ENCODE data around the gene CCNF.

Gene CCNF

DNA sequence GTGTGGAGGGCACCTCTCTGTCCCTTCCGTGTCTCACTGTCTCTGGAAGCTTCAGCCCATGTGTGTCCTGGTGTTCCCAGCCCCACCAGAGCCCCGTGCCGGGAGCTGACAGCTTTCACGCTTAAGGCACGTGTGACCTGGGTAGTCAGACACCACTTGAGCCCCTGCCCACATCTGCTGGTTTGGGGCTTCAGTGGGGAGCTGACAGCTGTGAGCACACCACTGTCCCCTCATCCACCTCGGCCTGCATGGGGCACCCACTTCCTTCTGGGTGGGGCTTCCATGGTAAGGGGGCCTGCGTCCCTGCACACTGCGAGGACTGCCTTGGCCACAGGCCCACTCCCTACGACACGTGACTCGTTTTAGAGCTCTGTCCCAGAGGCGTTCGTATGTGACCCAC is 28.0 kb downstream of the CCNF start:
- no peak for DNase-seq (ENCODE audit: low read depth)

DNA sequence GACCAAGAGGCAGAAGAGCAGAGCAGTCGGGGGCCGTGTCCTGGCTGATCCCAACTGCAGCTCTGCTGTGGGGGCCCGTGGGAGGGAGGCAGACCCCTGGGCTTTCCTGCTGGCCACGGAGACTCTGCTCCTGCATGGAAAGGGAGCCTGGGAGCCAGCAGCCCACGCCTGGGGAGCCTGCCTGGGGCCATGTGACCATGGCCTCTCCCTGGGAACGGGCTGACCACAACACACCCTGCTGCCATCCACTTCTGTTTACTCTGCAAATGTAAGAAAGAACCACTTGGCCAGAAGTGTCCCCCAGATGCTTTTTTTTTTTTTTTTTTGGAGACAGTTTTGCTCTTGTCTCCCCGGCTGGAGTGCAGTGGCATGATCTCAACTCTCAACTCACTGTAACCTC is 28.7 kb downstream of the CCNF start:
- DNase-seq (ENCODE audit: low read depth) = no peak

DNA sequence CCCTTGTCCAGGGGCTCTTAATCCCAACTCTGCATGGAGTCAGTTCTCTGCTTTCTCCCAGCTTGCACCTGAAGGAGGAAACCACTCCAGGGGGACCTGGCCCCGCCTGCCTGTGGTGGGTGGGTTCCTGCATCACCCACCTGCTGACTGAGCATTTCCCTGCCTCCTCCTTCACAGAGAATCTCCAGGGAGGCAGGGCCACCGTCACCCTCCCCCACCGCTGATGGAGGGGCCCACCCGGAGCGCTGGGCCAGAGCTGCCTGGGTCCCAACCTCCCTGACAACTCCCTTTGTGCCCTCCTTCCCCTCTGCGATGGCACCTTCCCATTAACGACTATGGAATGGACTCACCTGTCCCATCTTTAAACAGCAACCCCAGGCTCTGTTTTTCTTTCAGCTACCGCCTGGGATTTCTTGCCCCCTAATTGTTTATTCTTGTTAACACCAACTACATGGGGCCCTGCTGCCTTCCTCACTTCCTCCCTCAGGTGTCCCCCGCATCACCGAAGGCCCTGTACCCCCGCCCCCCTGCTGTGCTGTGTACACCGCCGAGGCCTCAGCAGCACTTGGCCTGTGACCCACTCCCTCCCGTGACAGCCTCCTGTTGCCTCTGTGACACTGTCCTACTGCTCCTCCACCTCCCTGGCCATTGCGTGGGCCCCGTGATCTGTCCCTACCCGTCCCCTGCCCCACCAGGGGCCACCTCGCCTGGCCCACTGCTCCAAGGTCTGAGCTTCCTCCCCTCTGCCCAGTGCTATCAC is 29.8 kb downstream of the CCNF start:
- no peak for DNase-seq (ENCODE audit: low read depth)

DNA sequence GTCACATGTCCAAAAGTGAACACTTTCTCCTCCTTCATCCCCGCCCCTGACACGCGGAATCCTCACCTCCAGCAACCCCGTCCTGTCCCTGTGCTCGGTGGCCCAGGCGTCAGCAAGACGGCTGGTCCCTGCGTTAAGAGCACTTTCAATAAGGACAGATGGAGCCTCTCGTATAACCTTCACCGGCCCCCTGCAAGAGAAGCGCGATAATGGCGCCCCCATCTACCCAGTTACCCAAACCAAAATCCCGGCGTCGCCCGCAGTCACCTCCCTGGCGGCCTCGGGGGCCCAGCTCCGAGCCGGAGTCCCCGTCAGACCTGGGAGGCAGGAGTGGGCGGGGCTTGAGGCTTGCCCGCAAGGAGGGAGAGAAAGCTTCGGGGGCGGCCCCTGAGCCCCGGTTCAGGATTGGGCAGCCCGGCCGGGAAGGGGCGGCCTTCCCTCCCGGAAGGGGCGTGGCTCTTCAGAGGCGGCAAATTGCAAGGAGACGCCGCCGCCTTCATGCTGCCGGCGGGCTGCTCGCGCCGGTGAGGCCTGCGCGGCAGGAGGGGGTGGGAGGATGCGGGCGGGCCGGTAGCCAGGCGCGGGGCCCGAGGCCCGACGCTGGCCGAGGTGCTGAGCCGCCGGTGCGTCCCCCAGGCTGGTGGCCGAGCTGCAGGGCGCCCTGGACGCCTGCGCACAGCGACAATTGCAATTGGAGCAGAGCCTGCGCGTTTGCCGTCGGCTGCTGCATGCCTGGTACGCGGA is 30.6 kb downstream of the CCNF start, which contains the start of gene TEDC2:
Gene TEDC2 (plus strand): TSS at position 463 of the 744 bp plus-strand sequence. CDS start 36 bp downstream, at position 499.
- DNase-seq (ENCODE audit: low read depth) = peak; percentile 95

DNA sequence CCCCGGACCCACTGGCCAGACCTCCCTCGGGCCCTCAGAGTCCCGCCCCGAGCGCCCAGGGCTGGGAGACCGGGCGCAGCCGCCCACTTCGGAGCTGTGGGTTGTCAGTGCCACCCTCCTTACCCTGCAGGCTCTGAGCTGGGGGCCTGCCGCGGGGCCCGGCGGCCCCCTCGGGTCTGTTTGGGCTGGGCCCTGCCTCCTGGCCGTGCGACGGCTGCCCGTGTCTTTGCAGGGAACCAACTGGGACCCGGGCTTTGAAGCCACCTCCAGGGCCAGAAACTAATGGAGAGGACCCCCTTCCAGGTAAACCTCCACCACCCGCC is 31.1 kb downstream of the CCNF start:
- DNase-seq (ENCODE audit: low read depth) = no peak

DNA sequence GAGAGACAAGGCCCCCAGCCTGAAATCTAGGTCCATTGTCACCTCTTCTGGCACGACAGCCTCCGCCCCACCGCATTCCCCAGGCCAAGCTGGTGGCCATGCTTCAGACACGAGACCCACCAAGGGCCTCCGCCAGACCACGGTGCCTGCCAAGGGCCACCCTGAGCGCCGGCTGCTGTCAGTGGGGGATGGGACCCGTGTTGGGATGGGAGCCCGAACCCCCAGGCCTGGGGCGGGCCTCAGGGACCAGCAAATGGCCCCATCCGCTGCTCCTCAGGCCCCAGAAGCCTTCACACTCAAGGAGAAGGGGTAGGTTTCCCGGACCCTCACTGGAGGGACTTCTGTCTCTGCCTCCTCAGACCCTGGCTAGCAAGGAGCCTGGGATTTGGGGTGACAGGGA is 31.7 kb downstream of the CCNF start:
- DNase-seq (ENCODE audit: low read depth) = no peak

DNA sequence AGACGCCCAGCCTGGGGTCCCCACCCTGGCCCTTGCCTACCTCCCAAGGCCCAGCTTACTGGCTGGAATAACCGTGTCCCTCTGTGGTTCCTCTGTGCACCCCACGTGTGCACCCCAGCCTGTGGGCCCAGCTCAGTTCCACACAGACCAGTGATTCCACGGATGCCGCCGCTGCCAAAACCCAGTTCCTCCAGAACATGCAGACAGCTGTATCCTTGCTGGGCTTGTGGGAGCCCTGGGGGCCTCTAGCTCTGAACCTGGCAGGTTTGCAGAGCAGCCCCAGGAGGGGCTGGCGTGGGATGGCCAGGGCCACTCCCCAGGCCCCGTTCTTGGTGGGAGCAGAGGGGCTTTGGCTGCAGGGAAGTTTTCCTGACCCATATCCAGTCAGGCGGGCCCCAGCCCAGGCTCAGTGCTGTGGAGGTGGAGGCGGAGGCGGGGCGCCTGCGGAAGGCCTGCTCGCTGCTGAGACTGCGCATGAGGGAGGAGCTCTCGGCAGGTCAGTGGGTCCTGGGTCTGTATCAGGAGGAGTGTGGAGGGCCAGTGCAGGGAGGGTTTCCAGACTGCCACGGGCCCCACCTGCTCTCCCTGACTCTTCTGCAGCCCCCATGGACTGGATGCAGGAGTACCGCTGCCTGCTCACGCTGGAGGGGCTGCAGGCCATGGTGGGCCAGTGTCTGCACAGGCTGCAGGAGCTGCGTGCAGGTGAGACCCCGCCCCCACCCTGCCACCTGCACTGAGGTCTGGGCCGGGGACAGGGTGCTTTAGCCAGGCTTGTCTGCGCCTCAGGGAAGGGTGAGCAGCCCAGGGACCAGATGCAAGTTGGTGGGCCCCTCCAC is 33.0 kb downstream of the CCNF start:
- DNase-seq (ENCODE audit: low read depth) = no peak

DNA sequence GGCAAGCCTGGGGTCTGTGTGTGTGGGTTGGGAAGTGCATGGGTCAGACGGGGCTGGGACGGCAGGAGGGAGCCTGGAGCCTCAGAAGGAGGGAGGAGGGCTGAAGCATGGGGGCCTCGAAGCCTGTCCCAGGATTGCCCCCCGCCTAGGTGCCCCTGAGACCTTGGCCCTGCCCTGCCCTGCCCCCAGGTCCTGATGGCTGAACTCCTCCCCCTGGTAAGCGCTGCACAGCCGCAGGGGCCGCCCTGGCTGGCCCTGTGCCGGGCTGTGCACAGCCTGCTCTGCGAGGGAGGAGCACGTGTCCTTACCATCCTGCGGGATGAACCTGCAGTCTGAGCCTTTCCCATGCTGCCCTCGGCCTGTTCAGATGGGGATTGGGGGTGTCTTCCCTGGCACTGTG is 35.1 kb downstream of the CCNF start:
- no peak for DNase-seq (ENCODE audit: low read depth)

DNA sequence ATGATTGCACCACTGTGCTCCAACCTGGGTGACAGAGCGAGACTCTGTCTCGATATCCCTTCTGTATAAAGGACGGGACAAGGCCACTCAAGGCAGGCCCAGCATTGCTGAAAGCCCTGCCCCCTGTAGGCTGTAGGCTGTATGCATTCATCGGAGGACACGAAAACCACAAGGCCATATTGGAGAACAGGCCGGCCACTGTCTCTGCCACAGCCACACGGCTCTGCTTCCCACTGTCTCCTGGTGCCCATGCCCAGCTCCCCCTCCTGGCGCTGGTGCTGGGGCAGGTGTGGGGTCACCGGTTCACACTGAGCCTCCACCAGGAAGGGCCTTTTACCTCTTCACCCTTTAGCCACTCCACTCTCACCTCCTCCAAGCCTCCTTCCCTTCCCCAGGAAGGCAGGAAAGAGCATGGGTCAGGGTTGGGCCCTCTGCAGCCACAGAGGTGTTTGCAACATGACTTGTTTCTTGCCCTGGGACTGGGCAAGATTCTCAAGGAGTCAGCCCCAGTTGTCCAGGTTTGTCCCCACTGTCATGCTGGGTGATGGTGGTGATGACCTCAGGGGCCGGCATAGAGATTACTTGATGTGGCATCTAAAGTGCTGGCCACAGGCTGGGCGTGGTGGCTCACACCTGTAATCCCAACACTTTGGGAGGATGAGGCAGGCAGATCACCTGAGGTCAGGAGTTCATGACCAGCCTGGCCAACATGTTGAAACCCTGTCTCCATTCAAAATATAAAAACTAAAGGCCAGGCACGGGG is 36.6 kb downstream of the CCNF start:
- DNase-seq (ENCODE audit: low read depth) = no peak

DNA sequence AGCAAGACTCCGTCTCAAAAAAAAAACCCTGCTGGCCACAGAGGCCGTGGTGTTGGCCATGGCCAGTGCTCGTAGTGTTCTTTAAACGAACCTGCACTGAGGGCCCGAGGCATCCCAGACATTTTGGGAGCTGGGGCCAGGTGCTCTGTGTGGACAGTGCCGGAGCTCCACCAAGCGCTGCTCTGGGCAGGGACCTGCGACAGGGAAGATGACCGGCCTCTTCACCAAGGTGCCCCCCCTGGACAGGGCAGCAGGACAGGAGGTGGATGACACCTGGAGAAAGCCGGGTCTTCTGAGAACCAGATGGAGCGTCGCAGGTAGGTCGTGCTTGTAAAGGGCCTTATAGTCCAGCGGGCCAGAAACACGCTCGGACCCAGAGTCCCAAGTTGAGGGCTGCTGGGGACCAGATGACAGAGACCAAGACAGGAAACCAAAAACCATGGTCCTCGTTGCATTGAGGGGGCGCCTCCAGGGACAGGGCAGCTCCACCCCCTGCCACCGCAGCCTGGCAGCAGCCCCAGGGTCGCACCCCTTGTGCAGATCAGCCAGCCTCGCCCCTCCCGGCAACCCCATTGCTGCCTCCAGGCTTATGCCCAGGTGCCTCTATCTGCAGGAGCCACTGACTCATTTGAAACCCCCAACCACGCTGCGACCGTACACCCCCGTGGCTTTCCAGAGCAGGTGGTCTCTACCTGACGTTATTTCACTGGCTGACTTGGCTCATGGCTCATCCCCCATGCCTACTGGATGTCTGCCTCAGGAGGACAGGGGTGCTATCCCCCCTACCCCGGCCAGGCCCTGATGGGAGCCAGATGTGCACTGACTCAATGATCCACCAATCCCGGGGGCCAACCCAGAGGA is 37.6 kb downstream of the CCNF start:
- no peak for DNase-seq (ENCODE audit: low read depth)

DNA sequence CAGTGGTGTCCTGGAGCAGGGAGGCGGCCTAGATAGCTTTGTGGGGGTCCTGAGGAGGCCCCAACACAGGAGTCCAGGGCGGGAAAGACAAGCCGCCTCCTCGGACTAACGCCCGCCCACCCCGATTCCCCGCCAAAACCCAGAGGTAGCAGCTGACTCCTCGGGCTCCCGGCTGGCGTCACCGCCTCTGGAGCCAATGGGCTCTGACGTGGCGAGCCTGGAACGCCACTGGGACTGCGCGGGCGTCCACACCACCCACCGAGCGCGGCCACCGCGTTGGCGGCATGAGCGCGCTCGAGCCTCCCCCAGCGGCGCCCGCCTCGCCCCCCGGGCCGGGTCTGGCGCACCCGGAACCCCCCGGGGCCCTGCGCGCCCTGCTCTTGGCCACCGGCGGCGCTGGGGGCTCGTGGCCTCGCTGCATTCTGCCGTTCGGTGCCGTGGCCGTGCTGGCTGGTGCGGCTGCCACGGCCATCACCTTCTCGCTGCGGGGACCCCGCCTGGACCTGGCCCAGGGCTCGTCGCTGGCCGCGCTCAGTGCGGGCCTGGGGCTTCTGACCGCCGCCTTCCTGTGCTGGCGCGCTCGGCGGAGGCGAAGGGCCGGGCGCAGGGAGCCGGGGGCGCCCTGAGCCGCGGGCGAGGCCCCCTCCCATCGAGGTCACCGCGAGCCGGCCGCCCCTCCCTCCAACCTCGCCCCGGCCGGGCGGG is 38.4 kb downstream of the CCNF start:
- DNase-seq (ENCODE audit: low read depth) = no peak

DNA sequence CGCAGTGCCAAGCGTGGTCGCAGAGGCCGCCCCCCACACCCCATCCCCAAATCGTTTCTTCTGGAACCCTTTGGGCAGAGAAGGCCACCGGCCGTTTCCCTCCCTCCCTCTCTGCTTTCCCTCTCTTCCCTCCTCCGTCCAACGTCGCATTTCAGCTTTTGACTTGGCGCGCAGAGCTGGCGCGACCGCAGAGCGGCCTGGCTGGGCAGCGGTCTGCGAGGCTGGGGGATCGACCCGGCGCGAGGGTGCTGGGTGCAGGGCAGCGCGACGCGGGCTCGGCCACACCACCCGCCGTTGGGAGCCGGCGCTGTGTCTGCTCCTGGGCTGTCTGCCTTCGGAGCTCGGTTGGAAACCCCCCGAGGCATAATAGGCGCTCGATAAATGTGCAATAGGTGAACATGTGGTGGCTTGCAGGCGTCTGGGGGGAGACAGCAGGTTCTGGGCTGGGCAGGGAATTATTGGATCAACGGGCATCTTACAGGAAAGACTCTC is 39.0 kb downstream of the CCNF start:
- no peak for DNase-seq (ENCODE audit: low read depth)

DNA sequence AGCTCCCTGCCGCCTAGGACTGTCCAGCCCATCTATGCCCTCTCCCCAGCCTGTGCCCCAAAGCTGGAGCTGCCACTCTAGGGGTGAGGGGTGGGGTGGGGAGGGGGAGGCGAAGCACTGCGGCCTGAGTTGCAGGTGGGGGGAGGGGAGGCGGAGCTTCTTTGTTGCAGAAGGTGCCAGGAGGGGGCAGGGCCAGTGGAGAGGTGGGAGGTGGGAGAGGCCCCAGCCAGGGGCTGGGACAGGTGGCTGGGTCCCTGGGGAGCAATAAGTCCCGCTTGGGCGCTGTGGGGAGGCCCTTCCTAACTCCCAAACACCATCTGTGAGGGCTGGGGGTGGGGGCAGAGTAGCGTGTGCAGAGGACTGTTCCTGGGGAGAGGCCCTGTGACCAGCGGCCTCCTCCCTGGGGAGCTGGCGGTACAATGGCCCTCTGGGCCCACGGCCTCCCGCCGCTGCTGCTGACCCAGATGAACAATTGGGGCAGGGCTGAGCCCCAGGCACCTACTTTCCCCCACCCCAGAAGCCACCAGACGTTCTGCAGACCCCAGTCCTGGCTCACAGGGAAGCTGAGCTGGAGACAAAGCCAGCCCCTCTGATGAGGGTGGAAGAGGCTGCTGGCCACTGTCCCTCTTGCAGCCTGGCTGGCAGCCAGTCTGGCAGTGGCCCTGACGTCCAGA is 39.6 kb downstream of the CCNF start:
- no peak for DNase-seq (ENCODE audit: low read depth)

DNA sequence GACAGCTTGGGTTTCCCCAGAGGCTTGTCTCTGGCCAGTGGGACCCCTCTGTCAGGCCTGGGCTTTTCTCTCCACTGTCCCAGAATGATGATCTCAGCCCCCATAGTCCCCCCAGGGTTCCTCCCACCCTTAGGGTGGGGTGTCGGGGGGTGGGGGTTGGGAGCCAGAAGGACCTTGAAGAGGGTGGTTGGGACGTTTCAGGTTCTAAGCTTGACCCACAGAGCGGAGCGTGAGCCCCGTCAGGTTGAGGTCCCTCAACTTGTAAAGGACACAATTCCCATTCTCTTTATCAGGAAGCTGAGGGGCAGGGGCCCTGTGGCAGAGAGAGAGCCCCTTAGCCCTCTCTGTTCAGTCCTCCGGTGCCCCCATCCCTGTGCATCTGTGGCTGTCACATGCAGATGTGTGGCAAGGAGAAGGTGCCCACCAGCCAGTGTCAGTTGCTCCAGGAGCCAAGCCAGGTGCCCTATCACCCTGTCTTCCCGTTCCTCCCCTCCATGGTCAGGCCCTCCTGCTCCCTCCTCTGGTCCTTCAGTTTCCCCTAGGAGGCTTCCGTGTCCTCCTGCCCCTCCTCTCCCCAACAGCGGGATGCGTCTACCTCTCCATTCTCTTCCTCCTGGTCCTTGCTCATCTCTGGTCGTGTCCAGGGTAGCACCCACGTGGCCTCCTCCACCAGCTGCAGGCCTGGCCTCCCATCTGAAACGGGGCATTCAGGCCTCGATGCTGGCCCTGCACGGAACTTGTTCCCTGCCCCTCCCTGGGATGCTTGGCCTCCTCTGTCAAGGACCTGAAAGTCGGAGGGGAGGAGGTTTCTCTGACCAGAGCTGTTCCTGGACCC is 40.4 kb downstream of the CCNF start:
- DNase-seq (ENCODE audit: low read depth) = no peak

DNA sequence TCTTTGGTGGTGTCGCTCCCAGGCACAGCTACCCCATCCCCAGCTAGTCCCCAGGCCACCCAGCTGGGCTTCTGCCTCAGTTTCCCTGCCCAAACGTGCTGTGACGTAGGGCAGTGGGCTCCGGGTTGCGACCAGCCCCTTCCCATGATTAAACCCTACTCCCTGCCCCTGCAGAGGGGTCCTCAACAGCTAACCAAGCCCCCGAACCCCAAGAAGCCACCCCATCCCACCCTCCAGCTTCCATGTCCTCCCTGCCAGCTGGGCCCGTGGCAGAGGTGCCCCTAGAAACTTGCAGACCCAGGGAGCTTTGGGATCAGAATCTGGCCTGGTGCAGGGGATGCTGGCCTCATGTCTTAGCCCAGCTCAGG is 41.0 kb downstream of the CCNF start:
- no peak for DNase-seq (ENCODE audit: low read depth)

DNA sequence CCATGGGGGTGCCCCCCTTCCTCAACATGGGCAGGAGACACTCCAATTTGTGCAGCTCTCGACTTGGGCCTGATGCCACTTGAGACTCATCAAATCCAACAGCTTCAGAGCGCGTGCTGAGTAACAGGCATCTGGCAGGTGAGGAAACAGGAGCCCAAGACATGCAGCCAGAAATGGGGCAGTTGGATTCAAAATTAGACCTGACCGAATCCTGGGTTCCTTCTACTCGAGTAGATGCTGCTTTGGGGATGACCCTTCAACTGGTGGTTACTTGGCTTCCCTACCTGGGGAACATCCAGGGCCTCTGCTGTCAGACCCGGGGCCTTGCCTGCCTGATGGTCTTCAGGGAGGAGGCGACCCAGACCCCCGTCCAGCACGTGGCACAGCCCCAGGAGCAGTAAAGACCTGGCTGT is 41.4 kb downstream of the CCNF start:
- no peak for DNase-seq (ENCODE audit: low read depth)

DNA sequence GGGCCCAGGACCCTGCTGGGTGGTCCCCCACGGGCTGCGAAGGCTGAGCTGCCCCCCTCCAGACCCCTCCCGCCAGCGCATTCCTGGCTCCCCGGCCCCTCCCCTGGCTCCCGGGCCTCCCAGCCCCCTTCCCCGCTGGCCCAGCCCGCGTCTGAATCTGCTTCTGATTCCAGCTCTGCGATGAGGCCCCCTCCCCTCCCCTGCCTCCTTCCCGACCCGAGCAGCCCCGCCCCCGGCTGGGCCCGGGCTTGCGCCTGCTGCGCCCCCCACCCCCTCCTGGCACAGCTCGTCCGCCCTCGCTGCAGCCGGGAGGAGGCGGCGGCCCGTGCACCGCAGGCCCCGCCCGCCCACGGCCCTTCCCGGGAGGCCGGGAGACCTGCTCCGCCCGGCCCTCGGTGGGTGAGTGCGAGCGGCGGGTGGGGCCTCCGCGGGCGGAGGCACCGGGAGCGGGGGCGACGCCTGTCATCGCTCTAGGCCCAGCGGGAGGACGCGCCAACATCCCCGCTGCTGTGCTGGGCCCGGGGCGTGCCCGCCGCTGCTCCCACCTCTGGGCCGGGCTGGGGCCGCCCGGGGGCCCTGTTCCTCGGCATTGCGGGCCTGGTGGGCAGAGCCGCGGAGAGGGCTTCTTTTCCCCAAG is 41.9 kb downstream of the CCNF start, which contains the start of gene NTN3:
Gene NTN3 (plus strand): TSS at position 282 of the 637 bp plus-strand sequence. CDS start 405 bp downstream, outside the sequence.
- no peak for DNase-seq (ENCODE audit: low read depth)

Measured in stimulated activated CD8-positive, alpha-beta memory T cell treated with anti-CD3 and anti-CD28 coated beads, Interleukin-15, amount 100 ng/mL, for 1 hour (primary cell).